Skeletal muscle cell (primary cell): ENCODE data around the gene NBEA.
"Not testable (repeated sequence)": the region's sequence is repeated elsewhere in the genome, so short reads cannot be mapped to it uniquely, and the experiment has no call there.

Source experiments
- DNase-seq: peaks from one replicate; pipeline ENCODE4 v3.0.0-alpha.2; 2010; ENCODE audit warnings: low read depth
- H3K4me3 ChIP-seq: 2 replicates; pipeline ENCODE4 v1.5.1; 2011; ENCODE audit warnings: low read depth, mild to moderate bottlenecking, control low read depth, low read length, moderate library complexity

Gene NBEA

GRCh38 chr13:34941835-34942731, at the start of gene NBEA:
Gene NBEA (plus strand): TSS chr13:34942270. CDS start chr13:34942821, 551 bp downstream.
- peak within 1 kb of the TSS; percentile 69 for H3K4me3 ChIP-seq
- DNase-seq = peak; percentile 19

- H3K4me3 ChIP-seq = no peak overlapping the region
- no peak for DNase-seq
Observed at GRCh38 chr13:34894756-34895155, 47.3 kb upstream of the NBEA start.

- H3K4me3 ChIP-seq = no peak overlapping the region
- DNase-seq = no peak
Observed at GRCh38 chr13:34897220-34897619, 44.9 kb upstream of the NBEA start.

GRCh38 chr13:34899888-34900287, 42.2 kb upstream of the NBEA start:
- H3K4me3 ChIP-seq = no peak overlapping the region
- DNase-seq = no peak

GRCh38 chr13:34900288-34900739, 41.8 kb upstream of the NBEA start:
- H3K4me3 ChIP-seq = no peak overlapping the region
- DNase-seq = no peak

GRCh38 chr13:34901572-34901971, 40.5 kb upstream of the NBEA start:
- no peak overlapping the region for H3K4me3 ChIP-seq
- no peak for DNase-seq

- no peak overlapping the region for H3K4me3 ChIP-seq
- no peak for DNase-seq
Observed at GRCh38 chr13:34911159-34911558, 30.9 kb upstream of the NBEA start.

- no peak overlapping the region for H3K4me3 ChIP-seq
- DNase-seq = no peak
Observed at GRCh38 chr13:34913040-34913439, 29.0 kb upstream of the NBEA start.

- no peak overlapping the region for H3K4me3 ChIP-seq
- DNase-seq = no peak
Observed at GRCh38 chr13:34914416-34914815, 27.7 kb upstream of the NBEA start.

GRCh38 chr13:34926508-34926907, 15.6 kb upstream of the NBEA start:
- H3K4me3 ChIP-seq = no peak overlapping the region
- DNase-seq = peak; percentile 18

- not testable (repeated sequence) for DNase-seq, H3K4me3 ChIP-seq
Observed at GRCh38 chr13:34928676-34929075, 13.4 kb upstream of the NBEA start.

- DNase-seq = peak; percentile 14
- no peak overlapping the region for H3K4me3 ChIP-seq
Observed at GRCh38 chr13:34931572-34931971, 10.5 kb upstream of the NBEA start.

- H3K4me3 ChIP-seq = no peak overlapping the region
- DNase-seq = no peak
Observed at GRCh38 chr13:34933349-34933748, 8.7 kb upstream of the NBEA start.

GRCh38 chr13:34933786-34934185, 8.3 kb upstream of the NBEA start:
- no peak for DNase-seq
- no peak overlapping the region for H3K4me3 ChIP-seq

GRCh38 chr13:34935841-34936240, 6.2 kb upstream of the NBEA start:
- no peak overlapping the region for H3K4me3 ChIP-seq
- no peak for DNase-seq

GRCh38 chr13:34939771-34940170, 2.3 kb upstream of the NBEA start:
- DNase-seq = no peak
- no peak overlapping the region for H3K4me3 ChIP-seq

GRCh38 chr13:34941436-34941834, 635 bp upstream of the NBEA start:
- peak overlapping the region; percentile 69 for H3K4me3 ChIP-seq
- no peak for DNase-seq

- peak overlapping the region; percentile 69 for H3K4me3 ChIP-seq
- DNase-seq = no peak
Observed at GRCh38 chr13:34942732-34943435, 814 bp downstream of the NBEA start.

GRCh38 chr13:34943436-34944273, 1.6 kb downstream of the NBEA start:
- no peak for DNase-seq
- peak overlapping the region; percentile 69 for H3K4me3 ChIP-seq

- DNase-seq = no peak
- no peak overlapping the region for H3K4me3 ChIP-seq
Observed at GRCh38 chr13:34944274-34944634, 2.2 kb downstream of the NBEA start.
